ENCODE measurements around the gene LCLAT1.

The LCLAT1 gene

DNA sequence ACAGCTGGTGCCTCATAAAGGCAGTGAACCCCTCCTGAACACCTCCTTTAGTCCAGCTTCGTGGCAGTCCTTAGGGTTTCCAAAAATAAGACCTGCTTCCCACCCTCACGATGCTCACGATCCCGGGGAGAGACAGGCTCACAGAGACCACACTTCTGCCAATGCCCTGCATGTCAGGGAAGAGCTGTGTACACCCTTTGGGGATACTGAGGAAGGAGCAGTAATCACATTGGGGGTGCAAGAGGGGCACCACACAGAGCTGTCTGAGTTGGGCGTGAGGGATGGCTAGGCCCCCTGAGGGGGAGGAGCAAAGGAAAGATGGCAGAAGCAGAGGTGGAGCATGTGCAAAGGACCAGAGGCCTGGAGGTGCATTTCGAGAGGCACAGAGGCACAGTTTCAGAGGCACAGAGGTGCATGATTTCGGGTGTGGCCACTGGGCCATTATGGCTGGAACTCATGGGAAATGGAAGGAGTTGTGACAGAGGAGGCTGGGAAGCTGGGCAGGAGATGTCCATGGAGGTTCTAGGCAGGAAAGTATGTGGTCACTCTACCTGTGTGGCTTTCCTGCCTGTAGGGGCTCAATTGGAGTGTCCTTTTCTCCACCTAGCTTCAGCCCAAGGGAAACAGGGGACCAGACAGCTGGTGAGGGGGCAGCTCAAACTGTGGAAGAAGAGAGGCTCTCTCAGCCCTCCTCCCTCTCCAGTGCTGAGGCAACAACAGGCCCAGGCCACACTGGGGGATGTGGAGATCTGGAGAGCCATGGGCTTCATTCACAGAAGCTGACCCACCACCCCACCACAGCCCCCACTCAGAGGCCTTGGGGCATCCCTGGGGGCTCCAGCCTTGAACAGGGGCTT, 244.3 kb downstream of the LCLAT1 start:
- DNase-seq (ENCODE audit: low read depth in 1 of 2, low spot score in 1 of 2), result no peak

DNA sequence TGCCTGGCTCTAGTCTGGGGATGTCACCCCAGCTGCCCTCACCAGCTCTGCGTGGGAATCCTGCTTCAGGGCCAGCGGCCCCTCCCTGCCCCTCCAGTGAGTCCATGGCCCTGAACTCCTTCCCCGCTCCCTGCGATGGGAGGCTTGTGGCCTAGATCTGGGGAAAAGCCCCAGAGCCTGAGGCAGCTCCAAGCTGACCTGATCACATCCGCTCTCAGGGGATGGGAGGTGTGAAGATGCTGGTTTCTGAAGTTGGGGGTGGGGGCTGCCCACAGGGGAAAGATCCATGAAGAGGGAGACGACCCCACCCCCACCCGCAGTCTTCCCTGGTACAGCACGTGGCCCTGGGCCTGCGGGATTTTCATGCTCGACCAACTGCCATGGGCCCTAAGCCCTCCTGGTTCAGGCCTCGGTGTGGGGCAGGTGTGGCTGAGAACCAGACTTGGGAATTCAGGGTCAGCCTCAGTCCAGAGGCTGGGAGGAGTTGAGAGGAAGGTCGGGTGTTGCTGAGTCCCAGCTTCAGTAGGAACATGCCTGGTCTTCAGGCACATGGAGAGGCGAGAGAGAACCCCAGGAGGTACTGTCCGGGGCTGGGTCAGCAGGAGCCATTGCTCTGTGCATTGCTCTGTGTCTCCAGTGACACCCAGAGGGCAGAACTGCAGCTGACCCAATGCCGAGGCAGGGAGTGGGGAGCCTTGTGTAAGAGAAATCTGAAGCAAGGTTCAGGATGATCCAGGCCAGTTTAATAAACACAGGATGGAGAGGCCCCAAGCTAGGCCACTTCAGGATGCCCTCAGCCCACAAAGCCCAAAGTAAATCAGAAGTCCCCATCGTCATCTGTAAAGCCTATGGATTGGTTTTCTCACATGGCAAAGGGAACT, 245.1 kb downstream of the LCLAT1 start:
- no peak for DNase-seq (ENCODE audit: low read depth in 1 of 2, low spot score in 1 of 2)

DNA sequence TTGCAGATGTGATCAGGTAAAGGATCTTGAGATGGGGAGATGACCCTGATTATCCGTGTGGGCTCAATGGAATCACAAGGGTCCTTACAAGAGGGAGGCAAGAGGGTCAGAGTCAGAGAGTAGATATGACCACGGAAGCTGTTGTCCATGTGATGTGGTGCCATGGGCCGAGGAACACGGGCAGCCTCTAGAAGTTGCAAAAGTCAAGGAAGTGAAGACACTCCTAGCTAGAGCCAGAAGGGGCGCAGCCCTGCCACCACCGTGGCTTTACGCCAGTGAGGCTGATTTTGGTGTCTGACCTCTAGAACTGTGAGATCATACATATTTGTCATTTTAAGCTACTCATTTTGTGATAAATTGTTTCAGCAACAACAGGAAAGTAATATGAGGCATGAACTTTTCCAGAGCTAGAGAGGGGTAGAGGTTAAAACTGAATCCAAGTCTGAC, 245.8 kb downstream of the LCLAT1 start:
- no peak for DNase-seq (ENCODE audit: low read depth in 1 of 2, low spot score in 1 of 2)
